Left lung (tissue), 10 donors: ENCODE results near the gene VWC2L. TPM values are rescaled to one million over a fixed set of nuclear protein-coding genes. Genes with fewer than 3 reads are reported as not detected.

Experiments
- ATAC-seq: fragments of 200-7000 bp; cut with Tn5 transposase; one replicate; pipeline ENCODE4 v1.9.1; 2020; ENCODE audit warnings: moderate library complexity
- DNase-seq, 4 donors: peaks; one replicate each; pipeline ENCODE4 v3.0.0-alpha.2; 2013 to 2020
- H3K27ac ChIP-seq, 2 donors: fragments of 200-600 bp; sonication (generic) in 1 of 2; one replicate each; pipeline versions ENCODE4 v1.5.0 to v1.8.0; 2020 to 2021
- H3K27me3 ChIP-seq, 2 donors: fragments of 200-600 bp; sonication (generic) in 1 of 2; one replicate each; pipeline versions ENCODE4 v1.5.0 to v1.8.0; 2020 to 2021
- H3K36me3 ChIP-seq, 2 donors: fragments of 200-600 bp; sonication (generic) in 1 of 2; one replicate each; pipeline versions ENCODE4 v1.5.0 to v1.8.0; 2020 to 2021
- H3K4me1 ChIP-seq, 2 donors: fragments of 200-600 bp; one replicate each; pipeline ENCODE4 v1.8.0; 2021
- H3K4me3 ChIP-seq, 2 donors: fragments of 200-600 bp; sonication (generic) in 1 of 2; one replicate each; pipeline versions ENCODE4 v1.5.0 to v1.8.0; 2020 to 2021; ENCODE audit warnings: mild to moderate bottlenecking in 1 of 2
- H3K9me3 ChIP-seq, 2 donors: fragments of 200-600 bp; sonication (generic) in 1 of 2; one replicate each; pipeline versions ENCODE4 v1.5.0 to v1.8.0; 2020 to 2021
- CTCF ChIP-seq, 2 donors: fragments of 200-600 bp; sonication (generic) in 1 of 2; IDR thresholded peaks; one replicate each; pipeline versions ENCODE4 v1.5.0 to v1.8.0; 2021; ENCODE audit warnings: antibody characterized with exemption in 2 of 2
- intact Hi-C, 2 donors: fragments of 100-400 bp; cut with DNase I; formaldehyde crosslinking; loops; one replicate each; pipeline versions ENCODE4 v1.11.2 to v1.14.2; 2022
- polyA plus RNA-seq, 6 donors: library from polyadenylated mRNA; unstranded; fragments of 120-200 nt; gene quantifications; one replicate each; pipeline ENCODE4 v1.2.1, GENCODE V29; 2013; ENCODE audit not compliant: insufficient read length in 6 of 6
- total RNA-seq, 2 donors: library from RNA; stranded (reverse); fragmentation: NEBNext Ultra II Directional; extraction: Animal tissue kit (Norgen Biotek cat#: 25700); gene quantifications; one replicate each; pipeline ENCODE4 v1.2.1, GENCODE V29; 2021
- donor health status: DM: no; HTN: yes; CAD: no.
- donor health status: DM: no; HTN: no; CAD: no.

Gene VWC2L
- total and polyA plus RNA-seq, 8 donors, result 0.06 TPM; not detected in 6

- no peak for DNase-seq
- H3K4me3 ChIP-seq, result no peak overlapping the region
- no peaks in the 10 kb centered on the region for H3K36me3 ChIP-seq
- TF ChIP-seq CTCF (IDR thresholded peaks at IDR 0.05), result no peak
- ATAC-seq, result no peak
- no peak overlapping the region for H3K27ac ChIP-seq
- no peaks in the 10 kb centered on the region for H3K27me3 ChIP-seq
- no peaks in the 10 kb centered on the region for H3K4me1 ChIP-seq
- intact Hi-C loops, result no loop called here
- H3K9me3 ChIP-seq, result no peaks in the 10 kb centered on the region
Measured at GRCh38 chr2:214560618-214561190, 149.8 kb downstream of the VWC2L start.

GRCh38 chr2:214565246-214565645 is 154.4 kb downstream of the VWC2L start:
- no peak overlapping the region for H3K27ac ChIP-seq
- no peaks in the 10 kb centered on the region for H3K36me3 ChIP-seq
- no peaks in the 10 kb centered on the region for H3K9me3 ChIP-seq
- no peaks in the 10 kb centered on the region for H3K4me1 ChIP-seq
- intact Hi-C loops, result no loop called here
- no peak overlapping the region for H3K4me3 ChIP-seq
- no peak for TF ChIP-seq CTCF (IDR thresholded peaks at IDR 0.05)
- DNase-seq, result no peak
- ATAC-seq, result no peak
- no peaks in the 10 kb centered on the region for H3K27me3 ChIP-seq

- ATAC-seq (no peak), DNase-seq (no peak)
- no peak overlapping the region for H3K27ac ChIP-seq
- TF ChIP-seq CTCF (IDR thresholded peaks at IDR 0.05), result no peak
- H3K9me3 ChIP-seq, result no peaks in the 10 kb centered on the region
- H3K27me3 ChIP-seq, result no peaks in the 10 kb centered on the region
- H3K4me3 ChIP-seq, result no peak overlapping the region
- H3K36me3 ChIP-seq, result no peaks in the 10 kb centered on the region
- intact Hi-C loops, result no loop called here
- H3K4me1 ChIP-seq, result no peaks in the 10 kb centered on the region
Measured at GRCh38 chr2:214566457-214566856, 155.6 kb downstream of the VWC2L start.

- ATAC-seq, result peak; percentile 71
- H3K27me3 ChIP-seq, result no peaks in the 10 kb centered on the region
- no peak overlapping the region for H3K27ac ChIP-seq
- H3K9me3 ChIP-seq, result no peaks in the 10 kb centered on the region
- no peak overlapping the region for H3K4me3 ChIP-seq
- no peak for DNase-seq
- intact Hi-C loops, result no loop called here
- no peaks in the 10 kb centered on the region for H3K4me1 ChIP-seq
- TF ChIP-seq CTCF (IDR thresholded peaks at IDR 0.05), result no peak
- no peaks in the 10 kb centered on the region for H3K36me3 ChIP-seq
Measured at GRCh38 chr2:214569419-214570035, 158.7 kb downstream of the VWC2L start.

- no peaks in the 10 kb centered on the region for H3K27me3 ChIP-seq
- DNase-seq, result no peak
- intact Hi-C loops, result no loop called here
- no peak overlapping the region for H3K27ac ChIP-seq
- no peak for TF ChIP-seq CTCF (IDR thresholded peaks at IDR 0.05)
- H3K4me1 ChIP-seq, result no peaks in the 10 kb centered on the region
- no peak for ATAC-seq
- no peaks in the 10 kb centered on the region for H3K36me3 ChIP-seq
- H3K4me3 ChIP-seq, result no peak overlapping the region
- no peaks in the 10 kb centered on the region for H3K9me3 ChIP-seq
Measured at GRCh38 chr2:214574084-214574781, 163.4 kb downstream of the VWC2L start.
